Naive thymus-derived CD4-positive, alpha-beta T cell (primary cell): Measurements from ENCODE around the gene GPBP1. TPM values are rescaled to one million over a fixed set of nuclear protein-coding genes. Genes with fewer than 3 reads are reported as not detected.
A peak's percentile ranks its signal among the peaks of the same experiment; 100 is the strongest.
"Not testable (repeated sequence)": the region's sequence is repeated elsewhere in the genome, so short reads cannot be mapped to it uniquely, and the experiment has no call there.

Source experiments
- ATAC-seq: fragments of 150-1000 bp; cut with Tn5 transposase; 2 replicates; pipeline ENCODE4 v1.10.0; 2021; ENCODE audit warnings: mild to moderate bottlenecking, moderate library complexity
- CTCF ChIA-PET: fragments of 350-600 bp; sonication (Branson Sonifier 250); formaldehyde crosslinking; loops from one replicate; lab custom pipeline; 2021; ENCODE audit warnings: antibody characterized with exemption; lab: Charles Lee
- POLR2A ChIA-PET: fragments of 350-600 bp; sonication (Branson Sonifier 250); formaldehyde crosslinking; loops from one replicate; lab custom pipeline; 2021; ENCODE audit warnings: antibody characterized with exemption, inconsistent platforms; lab: Charles Lee
- DNase-seq, 9 donors: peaks; one replicate each; pipeline versions ENCODE4 v3.0.0 to v3.0.0-alpha.2; 2020 to 2022; ENCODE audit warnings: mixed read lengths in 1 of 9
- H3K27ac ChIP-seq: one replicate; pipeline ENCODE4 v1.7.0; 2013; ENCODE audit warnings: mild to moderate bottlenecking, low read depth, low read length, moderate library complexity
- H3K27me3 ChIP-seq, 2 donors: one replicate each; pipeline ENCODE4 v1.7.0; 2013; ENCODE audit warnings: low read length in 2 of 2, mild to moderate bottlenecking in 2 of 2, moderate library complexity in 2 of 2; ENCODE audit not compliant: control insufficient read depth in 2 of 2, insufficient read depth in 2 of 2
- H3K36me3 ChIP-seq, 3 experiments: 1 replicate in 2 of 3; 2 replicates in 1 of 3; pipeline ENCODE4 v1.7.0; 2013; ENCODE audit warnings: low read length in 3 of 3, mild to moderate bottlenecking in 3 of 3, moderate library complexity in 1 of 3; ENCODE audit not compliant: insufficient read depth in 3 of 3, control insufficient read depth in 2 of 3
- H3K4me1 ChIP-seq, 2 donors: one replicate each; pipeline ENCODE4 v1.7.0; 2013; ENCODE audit warnings: low read length in 2 of 2, mild to moderate bottlenecking in 2 of 2, moderate library complexity in 1 of 2; ENCODE audit not compliant: control insufficient read depth in 2 of 2, insufficient read depth in 2 of 2
- H3K4me3 ChIP-seq: 2 replicates; pipeline ENCODE4 v1.7.0; 2013; ENCODE audit warnings: mild to moderate bottlenecking, low read length
- H3K9me3 ChIP-seq, 3 experiments: 1 replicate in 2 of 3; 2 replicates in 1 of 3; pipeline ENCODE4 v1.7.0; 2013; ENCODE audit warnings: low read length in 3 of 3; ENCODE audit not compliant: control insufficient read depth in 2 of 3
- H3K27ac Mint-ChIP-seq, 9 donors: one replicate each; pipeline ENCODE4 v1.8.0; 2020 to 2022; ENCODE audit warnings: mixed read lengths in 9 of 9, mild to moderate bottlenecking in 8 of 9, moderate library complexity in 5 of 9, inconsistent platforms in 2 of 9
- H3K27me3 Mint-ChIP-seq, 5 donors: one replicate each; pipeline ENCODE4 v1.8.0; 2021 to 2022; ENCODE audit warnings: mixed read lengths in 5 of 5, mild to moderate bottlenecking in 1 of 5
- H3K36me3 Mint-ChIP-seq, 5 donors: one replicate each; pipeline ENCODE4 v1.8.0; 2020 to 2022; ENCODE audit warnings: mixed read lengths in 5 of 5, mild to moderate bottlenecking in 3 of 5, inconsistent platforms in 1 of 5
- H3K4me1 Mint-ChIP-seq, 7 donors: one replicate each; pipeline ENCODE4 v1.8.0; 2020 to 2022; ENCODE audit warnings: mixed read lengths in 7 of 7, mild to moderate bottlenecking in 3 of 7, inconsistent platforms in 1 of 7
- H3K4me3 Mint-ChIP-seq, 10 donors: one replicate each; pipeline ENCODE4 v1.8.0; 2020 to 2022; ENCODE audit warnings: mild to moderate bottlenecking in 10 of 10, mixed read lengths in 10 of 10, moderate library complexity in 6 of 10, inconsistent platforms in 2 of 10
- H3K9me3 Mint-ChIP-seq, 11 donors: one replicate each; pipeline ENCODE4 v1.8.0; 2020 to 2022; ENCODE audit warnings: mixed read lengths in 11 of 11, mild to moderate bottlenecking in 4 of 11, inconsistent platforms in 1 of 11, moderate library complexity in 1 of 11
- intact Hi-C, 2 donors: fragments of 100-400 bp; cut with micrococcal nuclease; formaldehyde crosslinking; loops; one replicate each; pipeline ENCODE4 v1.15.1; 2023
- polyA plus RNA-seq, 2 donors: library from polyadenylated mRNA; unstranded; fragments of 300-500 nt; fragmentation: Illumina TruSeq; gene quantifications; one replicate each; pipeline ENCODE4 v1.2.3, GENCODE V29; 2021
- total RNA-seq, 6 experiments: library from RNA in 5 of 6; stranded (reverse) in 5 of 6; gene quantifications; 1 replicate in 5 of 6; 2 replicates in 1 of 6; pipeline ENCODE4 v1.2.3 and lab custom pipeline; 2021 to 2026

GPBP1 gene
- total and polyA plus RNA-seq, 7 experiments from 2014 or later, result 97.1 to 149 (median 112) TPM

DNA sequence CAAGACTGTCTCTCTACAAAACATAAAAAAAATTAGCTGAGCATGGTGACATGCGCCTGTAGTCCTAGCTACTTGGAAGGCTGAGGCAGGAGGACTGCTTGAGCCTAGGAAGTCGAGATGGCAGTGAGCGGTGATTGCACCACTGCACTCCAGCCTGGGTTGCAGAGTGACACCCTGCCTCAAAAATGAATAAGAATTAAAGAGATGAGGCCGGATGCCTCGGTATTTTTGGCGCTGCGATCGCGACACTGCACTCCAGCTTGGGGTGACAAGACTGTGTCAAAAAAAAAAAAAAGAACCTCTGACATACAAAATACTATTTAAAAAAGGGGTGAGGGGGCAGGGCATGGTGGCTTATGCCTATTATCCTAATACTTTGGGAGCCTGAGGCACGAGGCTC, 7.3 kb downstream of the GPBP1 start:
- Histone ChIP-seq H3K4me1 (peaks cover 42 to 56% of the 10 kb centered on the region in 2 donors), H3K4me3 (peak overlapping the region; percentile 95), H3K9me3 (no peaks in the 10 kb centered on the region), H3K27ac (peak overlapping the region; percentile 35), H3K27me3 (no peaks in the 10 kb centered on the region), H3K36me3 (peaks cover 0 to 13% (median 4%) of the 10 kb centered on the region in 3 experiments)
- ChIA-PET CTCF (interaction anchor here (0.6 kb wide), 1 partner anchor 31 kb away, joined by 3 read pairs; no protein-coding TSS in a partner anchor), POLR2A (interaction anchor here (0.6 kb wide), 1 partner anchor 230 kb away, joined by 3 read pairs; no protein-coding TSS in a partner anchor)
- H3K27me3 Mint-ChIP-seq, result no peaks in the 10 kb centered on the region
- peaks cover 47 to 86% (median 74%) of the 10 kb centered on the region in 7 donors for H3K4me1 Mint-ChIP-seq
- H3K27ac Mint-ChIP-seq, result peak overlapping the region; percentile 41 to 92 (median 80)
- intact Hi-C loops, result no loop called here
- peak overlapping the region; percentile 80 to 100 (median 97) for H3K4me3 Mint-ChIP-seq
- H3K9me3 Mint-ChIP-seq, result peaks cover 0 to 2% (median 0%) of the 10 kb centered on the region in 11 donors
- peaks cover 11 to 54% (median 34%) of the 10 kb centered on the region in 5 donors for H3K36me3 Mint-ChIP-seq
- peak in 3 of 9 donors; percentile 15 to 31 (median 24) for DNase-seq
- peak; percentile 51 for ATAC-seq

DNA sequence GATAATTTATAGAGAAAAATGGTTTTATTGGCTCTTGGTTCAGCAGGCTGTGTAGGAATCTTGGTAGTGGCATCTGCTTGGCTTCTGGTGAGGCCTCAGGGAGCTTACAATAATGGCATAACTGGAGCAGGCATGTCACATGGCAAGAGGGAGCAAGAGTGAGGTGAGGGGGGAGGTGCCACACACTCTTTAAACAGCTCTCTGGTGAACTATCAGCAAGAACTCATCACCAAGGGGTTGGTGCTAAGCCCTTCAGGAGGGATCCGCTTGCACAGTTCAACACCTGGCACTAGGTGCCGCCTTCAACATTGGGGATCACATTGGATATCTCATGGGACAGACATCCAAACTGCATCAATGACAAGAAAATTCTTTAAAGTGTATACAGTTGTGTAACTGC, 10.5 kb downstream of the GPBP1 start:
- CTCF ChIA-PET, result interaction anchor here (0.6 kb wide), 1 partner anchor 54 kb away, joined by 5 read pairs; no protein-coding TSS in a partner anchor
- Mint-ChIP-seq H3K9me3 (peaks cover 0 to 2% (median 0%) of the 10 kb centered on the region in 11 donors), H3K36me3 (peaks cover 10 to 41% (median 19%) of the 10 kb centered on the region in 5 donors), H3K4me1 (peaks cover 62 to 95% (median 80%) of the 10 kb centered on the region in 7 donors), H3K27me3 (no peaks in the 10 kb centered on the region), H3K27ac (peak overlapping the region in 7 of 9 donors; percentile 15 to 86 (median 52)), H3K4me3 (peak overlapping the region; percentile 41 to 86 (median 67))
- H3K27ac ChIP-seq, result no peak overlapping the region
- no peak for DNase-seq
- no peak for ATAC-seq
- peaks cover 0 to 13% (median 4%) of the 10 kb centered on the region in 3 experiments for H3K36me3 ChIP-seq
- POLR2A ChIA-PET, result no interaction called here
- peaks cover 61 to 71% of the 10 kb centered on the region in 2 donors for H3K4me1 ChIP-seq
- H3K4me3 ChIP-seq, result no peak overlapping the region
- H3K9me3 ChIP-seq, result no peaks in the 10 kb centered on the region
- H3K27me3 ChIP-seq, result no peaks in the 10 kb centered on the region
- intact Hi-C loops, result no loop called here

DNA sequence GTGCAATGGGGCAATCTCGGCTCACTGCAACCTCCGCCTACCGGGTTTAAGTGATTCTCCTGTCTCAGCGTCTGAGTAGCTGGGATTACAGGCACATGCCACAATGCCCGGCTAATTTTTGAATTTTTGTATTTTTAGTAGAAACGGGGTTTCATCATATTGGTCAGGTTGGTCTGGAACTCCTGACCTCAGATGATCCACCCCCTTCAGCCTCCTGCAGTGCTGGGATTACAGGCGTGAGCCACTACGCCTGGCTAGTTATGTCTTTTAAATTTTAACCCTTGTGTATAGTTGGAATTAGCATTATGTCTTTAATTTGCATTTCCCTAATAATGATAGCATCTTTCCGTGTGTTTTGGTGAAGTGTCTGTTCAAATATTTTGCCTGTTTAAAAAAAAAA, 11.5 kb downstream of the GPBP1 start:
- DNase-seq (no peak), ATAC-seq (no peak)
- POLR2A ChIA-PET, result interaction anchor here (0.7 kb wide), 1 partner anchor 346 kb away, joined by 4 read pairs; no protein-coding TSS in a partner anchor
- intact Hi-C loops, result no loop called here
- Mint-ChIP-seq H3K4me3 (peak overlapping the region; percentile 45 to 78 (median 60)), H3K27ac (peak overlapping the region in 5 of 9 donors; percentile 17 to 75 (median 72)), H3K27me3 (no peaks in the 10 kb centered on the region), H3K9me3 (peaks cover 0 to 2% (median 0%) of the 10 kb centered on the region in 11 donors), H3K4me1 (peaks cover 65 to 95% (median 79%) of the 10 kb centered on the region in 7 donors), H3K36me3 (peaks cover 4 to 34% (median 14%) of the 10 kb centered on the region in 5 donors)
- Histone ChIP-seq H3K4me3 (no peak overlapping the region), H3K36me3 (peaks cover 0 to 13% (median 4%) of the 10 kb centered on the region in 3 experiments), H3K9me3 (no peaks in the 10 kb centered on the region), H3K27ac (no peak overlapping the region), H3K27me3 (no peaks in the 10 kb centered on the region), H3K4me1 (peaks cover 65 to 76% of the 10 kb centered on the region in 2 donors)
- CTCF ChIA-PET, result no interaction called here

DNA sequence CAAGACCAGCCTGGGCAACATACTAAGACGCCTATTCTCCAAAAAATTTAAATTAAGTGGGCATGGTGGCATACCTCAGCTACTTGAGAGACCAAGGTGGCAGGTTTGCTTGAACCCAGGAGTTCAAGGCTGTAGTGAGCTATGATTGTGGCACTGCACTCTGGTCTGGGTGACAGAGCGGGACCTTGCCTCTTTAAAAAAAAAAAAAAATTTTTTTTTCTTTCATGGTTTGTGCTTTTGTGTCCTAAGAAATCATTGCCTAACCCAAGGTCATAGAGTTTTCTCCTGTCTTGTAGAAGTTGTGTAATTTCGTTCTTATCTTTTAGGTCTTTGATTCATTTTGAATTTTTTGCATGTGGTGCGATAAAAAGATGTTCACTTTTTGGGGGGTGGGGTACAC, 12.3 kb downstream of the GPBP1 start:
- Histone ChIP-seq H3K4me3 (no peak overlapping the region), H3K27me3 (no peaks in the 10 kb centered on the region), H3K4me1 (peaks cover 56 to 78% of the 10 kb centered on the region in 2 donors), H3K9me3 (no peaks in the 10 kb centered on the region), H3K27ac (peak overlapping the region; percentile 40), H3K36me3 (peaks cover 0 to 13% (median 4%) of the 10 kb centered on the region in 3 experiments)
- DNase-seq (no peak), ATAC-seq (no peak)
- peak overlapping the region; percentile 9 to 85 (median 56) for H3K4me3 Mint-ChIP-seq
- H3K27ac Mint-ChIP-seq, result peak overlapping the region in 6 of 9 donors; percentile 27 to 75 (median 70)
- H3K27me3 Mint-ChIP-seq, result no peaks in the 10 kb centered on the region
- POLR2A ChIA-PET, result no interaction called here
- H3K9me3 Mint-ChIP-seq, result peaks cover 0 to 2% (median 0%) of the 10 kb centered on the region in 11 donors
- intact Hi-C loops, result no loop called here
- H3K4me1 Mint-ChIP-seq, result peaks cover 57 to 93% (median 77%) of the 10 kb centered on the region in 7 donors
- H3K36me3 Mint-ChIP-seq, result peaks cover 4 to 26% (median 12%) of the 10 kb centered on the region in 5 donors
- CTCF ChIA-PET, result no interaction called here

DNA sequence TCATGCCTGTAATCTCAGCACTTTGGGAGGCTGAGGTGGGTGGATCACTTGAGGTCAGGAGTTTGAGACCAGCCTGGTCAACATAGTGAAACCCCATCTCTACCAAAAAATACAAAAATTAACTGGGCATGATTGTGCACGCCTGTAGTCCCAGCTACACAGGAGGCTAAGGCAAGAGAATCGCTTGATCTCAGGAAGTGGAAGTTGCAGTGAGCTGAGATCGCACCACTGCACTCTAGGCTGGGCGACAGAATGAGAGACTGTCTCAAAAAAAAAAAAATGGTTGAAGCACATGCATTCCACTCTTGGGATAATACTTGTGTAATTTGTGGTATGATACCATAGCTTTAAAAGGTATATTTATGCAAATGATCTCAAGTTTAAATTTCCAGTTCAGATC, 14.1 kb downstream of the GPBP1 start:
- peaks cover 60 to 96% (median 85%) of the 10 kb centered on the region in 7 donors for H3K4me1 Mint-ChIP-seq
- peaks cover 0 to 16% (median 4%) of the 10 kb centered on the region in 3 experiments for H3K36me3 ChIP-seq
- H3K27ac Mint-ChIP-seq, result peak overlapping the region in 8 of 9 donors; percentile 43 to 90 (median 74)
- intact Hi-C loops, result loop anchor here in 1 of 2 donors (1.0 to 2.0 kb wide), 3 partner anchors 9 to 13 kb away; partner anchors contain the start of gene GPBP1
- DNase-seq (peak in 7 of 9 donors; percentile 21 to 52 (median 40)), ATAC-seq (peak; percentile 74)
- POLR2A ChIA-PET, result interaction anchor here (0.6 to 1.2 kb wide), 5 partner anchors 12 to 125 kb away, joined by 3 to 5 read pairs (median 3); partner anchors contain the start of gene GPBP1
- CTCF ChIA-PET, result interaction anchor here (0.5 to 1.5 kb wide), 2 partner anchors 15 to 28 kb away, joined by 3 to 5 read pairs; no protein-coding TSS in a partner anchor
- not testable (repeated sequence) for H3K27ac ChIP-seq, H3K9me3 ChIP-seq, H3K27me3 Mint-ChIP-seq, H3K9me3 Mint-ChIP-seq, H3K27me3 ChIP-seq
- H3K36me3 Mint-ChIP-seq, result peaks cover 4 to 31% (median 14%) of the 10 kb centered on the region in 5 donors
- H3K4me3 ChIP-seq, result peak overlapping the region; percentile 25
- H3K4me1 ChIP-seq, result peaks cover 47 to 70% of the 10 kb centered on the region in 2 donors
- H3K4me3 Mint-ChIP-seq, result peak overlapping the region; percentile 22 to 85 (median 60)

DNA sequence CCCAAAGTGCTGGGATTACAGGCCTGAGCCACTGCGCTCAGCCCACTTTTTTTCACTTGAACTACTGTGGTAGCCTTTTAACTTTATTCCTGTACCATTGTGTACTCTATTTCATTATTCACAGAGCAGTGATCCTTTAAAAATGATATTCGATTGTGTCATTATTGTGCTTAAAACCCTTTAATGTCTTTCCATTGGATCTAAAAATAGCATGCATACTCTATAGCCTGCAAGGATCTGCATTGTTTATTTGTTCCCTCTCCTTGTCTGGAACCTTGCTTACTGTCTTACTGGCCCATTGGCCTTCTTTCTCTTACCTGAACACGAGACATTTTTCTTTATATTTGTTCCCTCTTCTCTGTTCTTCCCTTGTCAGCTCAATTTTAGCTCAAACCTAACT, 15.7 kb downstream of the GPBP1 start:
- Mint-ChIP-seq H3K27ac (peak overlapping the region in 7 of 9 donors; percentile 7 to 85 (median 55)), H3K9me3 (peaks cover 0 to 1% (median 0%) of the 10 kb centered on the region in 11 donors), H3K4me1 (peaks cover 62 to 98% (median 92%) of the 10 kb centered on the region in 7 donors), H3K36me3 (peaks cover 3 to 33% (median 17%) of the 10 kb centered on the region in 5 donors), H3K4me3 (peak overlapping the region in 9 of 10 donors; percentile 15 to 70 (median 49)), H3K27me3 (no peaks in the 10 kb centered on the region)
- Histone ChIP-seq H3K9me3 (no peaks in the 10 kb centered on the region), H3K36me3 (peaks cover 0 to 16% (median under 1%) of the 10 kb centered on the region in 3 experiments), H3K27me3 (no peaks in the 10 kb centered on the region), H3K4me3 (no peak overlapping the region), H3K27ac (no peak overlapping the region), H3K4me1 (peaks cover 45 to 64% of the 10 kb centered on the region in 2 donors)
- ChIA-PET POLR2A (interaction anchor here (1.5 kb wide), 1 partner anchor 10 kb away, joined by 4 read pairs; no protein-coding TSS in a partner anchor), CTCF (interaction anchor here (0.9 kb wide), 1 partner anchor 30 kb away, joined by 3 read pairs; no protein-coding TSS in a partner anchor)
- intact Hi-C loops, result loop anchor here in 1 of 2 donors (2.0 kb wide), 1 partner anchor 15 kb away; the partner anchor contains the start of gene GPBP1
- DNase-seq, result no peak
- no peak for ATAC-seq
